Neural progenitor cell (in vitro differentiated cells): ENCODE data around the gene PYCARD. TPM values are rescaled to one million over a fixed set of nuclear protein-coding genes. Genes with fewer than 3 reads are reported as not detected.

Experiments
- DNase-seq: peaks from one replicate; pipeline ENCODE4 v3.0.0-alpha.2; 2016; ENCODE audit warnings: low spot score
- H2AFZ ChIP-seq: fragments of 200-600 bp; sonication (generic); replicated peaks from 2 replicates; pipeline ENCODE4 v1.6.1; 2016; ENCODE audit warnings: antibody characterized with exemption
- H3F3A ChIP-seq: fragments of 200-600 bp; sonication (generic); 2 replicates; pipeline ENCODE4 v1.6.1; 2016; ENCODE audit warnings: antibody characterized with exemption, low read depth
- H3K27ac ChIP-seq: fragments of 200-600 bp; sonication (generic); 2 replicates; pipeline ENCODE4 v1.5.1; 2016; ENCODE audit warnings: mild to moderate bottlenecking
- H3K27me3 ChIP-seq: fragments of 200-600 bp; sonication (generic); 2 replicates; pipeline ENCODE4 v1.6.1; 2016; ENCODE audit warnings: mild to moderate bottlenecking, moderate library complexity
- H3K36me3 ChIP-seq: fragments of 200-600 bp; sonication (generic); 2 replicates; pipeline ENCODE4 v1.5.1; 2016
- H3K4me1 ChIP-seq: fragments of 200-600 bp; sonication (generic); 2 replicates; pipeline ENCODE4 v1.6.1; 2016; ENCODE audit warnings: mixed run types
- H3K4me2 ChIP-seq: fragments of 200-600 bp; sonication (generic); 2 replicates; pipeline ENCODE4 v1.6.1; 2016
- H3K4me3 ChIP-seq: fragments of 200-600 bp; sonication (generic); 2 replicates; pipeline ENCODE4 v1.5.1; 2016
- H3K79me2 ChIP-seq: fragments of 200-600 bp; sonication (generic); 2 replicates; pipeline ENCODE4 v1.6.1; 2016; ENCODE audit warnings: low read depth
- H3K9ac ChIP-seq: fragments of 200-600 bp; sonication (generic); 2 replicates; pipeline ENCODE4 v1.6.1; 2016
- H3K9me3 ChIP-seq: fragments of 200-600 bp; sonication (generic); 2 replicates; pipeline ENCODE4 v1.5.1; 2016; ENCODE audit warnings: low read depth
- H4K20me1 ChIP-seq: fragments of 200-600 bp; sonication (generic); 2 replicates; pipeline ENCODE4 v1.6.1; 2016; ENCODE audit warnings: low read depth
- H3K27ac Mint-ChIP-seq: 3 replicates; pipeline ENCODE4 v1.8.0; 2021; ENCODE audit warnings: mixed read lengths
- H3K27me3 Mint-ChIP-seq: 2 replicates; pipeline ENCODE4 v1.8.0; 2022; ENCODE audit warnings: low read depth, mild to moderate bottlenecking, inconsistent platforms, moderate library complexity, mixed read lengths; ENCODE audit not compliant: insufficient read depth
- H3K36me3 Mint-ChIP-seq: 3 replicates; pipeline ENCODE4 v1.8.0; 2021; ENCODE audit warnings: mixed read lengths
- H3K4me1 Mint-ChIP-seq: 3 replicates; pipeline ENCODE4 v1.8.0; 2021; ENCODE audit warnings: mixed read lengths
- H3K4me3 Mint-ChIP-seq: 3 replicates; pipeline ENCODE4 v1.8.0; 2021; ENCODE audit warnings: mild to moderate bottlenecking, moderate library complexity, mixed read lengths
- H3K9me3 Mint-ChIP-seq: 3 replicates; pipeline ENCODE4 v1.8.0; 2020; ENCODE audit warnings: mixed read lengths
- EZH2 ChIP-seq: fragments of 200-600 bp; sonication (generic); IDR thresholded peaks from 2 replicates; pipeline ENCODE4 v1.6.1; 2017; ENCODE audit warnings: antibody characterized with exemption, mild to moderate bottlenecking, moderate library complexity
- EZH2phosphoT487 ChIP-seq: fragments of 200-600 bp; sonication (generic); IDR thresholded peaks from 2 replicates; pipeline ENCODE4 v1.6.1; 2017; ENCODE audit warnings: antibody characterized with exemption
- total RNA-seq: library from RNA; depleted of rRNA; stranded (reverse); fragments of >200 nt; gene quantifications from 2 replicates; pipeline ENCODE4 v1.2.3, GENCODE V29; 2015; ENCODE audit warnings: low replicate concordance
- TF ChIP-seq, protein P1 (sequence below): fragments of 200-600 bp; sonication (generic); IDR thresholded peaks from 2 replicates; pipeline ENCODE4 v1.5.1; 2017; ENCODE audit warnings: antibody characterized with exemption, mild to moderate bottlenecking

Gene PYCARD
- total RNA-seq, 1 donor from 2014 or later = not detected

DNA sequence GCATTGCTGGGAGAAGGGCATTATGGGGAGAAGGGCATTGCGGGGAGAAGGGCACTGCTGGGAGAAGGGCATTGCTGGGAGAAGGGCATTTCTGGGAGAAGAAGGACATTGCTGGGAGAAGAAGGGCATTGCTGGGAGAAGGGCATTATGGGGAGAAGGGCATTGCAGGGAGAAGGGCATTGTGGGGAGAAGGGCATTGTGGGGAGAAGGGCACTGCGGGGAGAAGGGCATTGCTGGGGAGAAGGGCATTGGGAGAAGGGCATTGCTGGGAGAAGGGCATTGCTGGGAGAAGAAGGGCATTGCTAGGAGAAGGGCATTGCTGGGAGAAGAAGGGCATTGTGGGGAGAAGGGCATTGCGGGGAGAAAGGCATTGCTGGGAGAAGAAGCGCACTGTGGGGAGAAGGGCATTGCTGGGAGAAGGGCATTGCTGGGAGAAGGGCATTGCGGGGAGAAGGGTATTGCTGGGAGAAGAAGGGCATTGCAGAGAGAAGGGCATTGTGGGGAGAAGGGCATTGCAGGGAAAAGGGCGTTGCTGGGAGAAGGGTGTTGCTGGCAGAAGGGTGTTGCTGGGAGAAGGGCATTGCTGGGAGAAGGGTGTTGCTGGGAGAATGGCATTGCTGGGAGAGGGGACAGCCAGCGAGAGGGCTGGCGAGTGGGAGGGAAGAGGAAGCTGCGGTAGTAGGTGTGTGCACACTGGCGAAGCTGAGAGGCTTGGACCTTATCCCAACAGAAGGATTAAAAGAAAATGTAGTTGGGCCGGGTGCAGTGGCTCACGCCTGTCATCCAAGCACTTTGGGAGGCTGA, 19.0 kb upstream of the PYCARD start:
- no peaks in the 10 kb centered on the region for H3K36me3 Mint-ChIP-seq
- no peaks in the 10 kb centered on the region for H3K4me1 Mint-ChIP-seq
- peaks cover 39% of the 10 kb centered on the region for H3K27me3 Mint-ChIP-seq
- H3K9me3 Mint-ChIP-seq = no peaks in the 10 kb centered on the region
- H3K4me3 Mint-ChIP-seq = no peak overlapping the region
- Histone ChIP-seq H3K4me1 (peaks cover 6% of the 10 kb centered on the region), H3F3A (no peaks in the 10 kb centered on the region), H3K36me3 (no peaks in the 10 kb centered on the region), H3K9me3 (no peaks in the 10 kb centered on the region), H3K27ac (no peak overlapping the region), H3K4me3 (no peak overlapping the region), H3K27me3 (peaks cover 28% of the 10 kb centered on the region), H3K9ac (no peak overlapping the region), H3K79me2 (no peaks in the 10 kb centered on the region), H2AFZ (no peak overlapping the region), H4K20me1 (peaks cover 6% of the 10 kb centered on the region), H3K4me2 (no peak overlapping the region)
- no peak for DNase-seq
- no peak for TF ChIP-seq EZH2phosphoT487
- TF ChIP-seq, protein P1, sequence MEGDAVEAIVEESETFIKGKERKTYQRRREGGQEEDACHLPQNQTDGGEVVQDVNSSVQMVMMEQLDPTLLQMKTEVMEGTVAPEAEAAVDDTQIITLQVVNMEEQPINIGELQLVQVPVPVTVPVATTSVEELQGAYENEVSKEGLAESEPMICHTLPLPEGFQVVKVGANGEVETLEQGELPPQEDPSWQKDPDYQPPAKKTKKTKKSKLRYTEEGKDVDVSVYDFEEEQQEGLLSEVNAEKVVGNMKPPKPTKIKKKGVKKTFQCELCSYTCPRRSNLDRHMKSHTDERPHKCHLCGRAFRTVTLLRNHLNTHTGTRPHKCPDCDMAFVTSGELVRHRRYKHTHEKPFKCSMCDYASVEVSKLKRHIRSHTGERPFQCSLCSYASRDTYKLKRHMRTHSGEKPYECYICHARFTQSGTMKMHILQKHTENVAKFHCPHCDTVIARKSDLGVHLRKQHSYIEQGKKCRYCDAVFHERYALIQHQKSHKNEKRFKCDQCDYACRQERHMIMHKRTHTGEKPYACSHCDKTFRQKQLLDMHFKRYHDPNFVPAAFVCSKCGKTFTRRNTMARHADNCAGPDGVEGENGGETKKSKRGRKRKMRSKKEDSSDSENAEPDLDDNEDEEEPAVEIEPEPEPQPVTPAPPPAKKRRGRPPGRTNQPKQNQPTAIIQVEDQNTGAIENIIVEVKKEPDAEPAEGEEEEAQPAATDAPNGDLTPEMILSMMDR = no peak
- TF ChIP-seq EZH2 = no peak
- peak overlapping the region; percentile 44 for H3K27ac Mint-ChIP-seq

DNA sequence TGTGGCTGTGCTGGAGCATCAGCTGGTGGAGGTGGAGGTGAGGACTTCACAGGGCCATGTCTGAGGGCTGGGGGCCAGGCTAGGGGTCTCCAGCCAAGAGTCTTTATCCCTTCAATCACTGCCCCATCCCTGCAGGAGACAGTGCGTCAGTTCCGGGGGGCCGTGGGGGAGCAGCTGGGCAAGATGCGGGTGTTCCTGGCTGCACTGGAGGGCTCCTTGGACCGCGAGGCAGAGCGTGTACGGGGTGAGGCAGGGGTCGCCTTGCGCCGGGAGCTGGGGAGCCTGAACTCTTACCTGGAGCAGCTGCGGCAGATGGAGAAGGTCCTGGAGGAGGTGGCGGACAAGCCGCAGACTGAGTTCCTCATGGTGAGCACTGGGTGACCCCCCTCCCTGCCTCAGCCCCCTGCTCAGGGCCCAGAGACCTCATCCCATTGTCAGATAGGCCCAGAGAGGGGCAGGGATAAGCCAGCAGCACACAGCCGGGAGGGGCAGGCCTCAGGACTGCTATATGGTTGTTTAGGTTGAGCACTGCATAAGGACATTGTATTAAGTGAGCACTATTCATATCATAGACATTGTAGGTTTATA, 16.7 kb upstream of the PYCARD start:
- Histone ChIP-seq H3K4me3 (no peak overlapping the region), H3K27me3 (peaks cover 51% of the 10 kb centered on the region), H3K9ac (no peak overlapping the region), H3K79me2 (no peaks in the 10 kb centered on the region), H3K4me2 (no peak overlapping the region), H3K36me3 (no peaks in the 10 kb centered on the region), H3F3A (peaks cover 9% of the 10 kb centered on the region), H4K20me1 (peaks cover 16% of the 10 kb centered on the region), H2AFZ (no peak overlapping the region), H3K4me1 (peaks cover 20% of the 10 kb centered on the region), H3K9me3 (no peaks in the 10 kb centered on the region), H3K27ac (no peak overlapping the region)
- Mint-ChIP-seq H3K27me3 (peaks cover 50% of the 10 kb centered on the region), H3K27ac (no peak overlapping the region), H3K4me1 (peaks cover 10% of the 10 kb centered on the region), H3K4me3 (no peak overlapping the region), H3K9me3 (no peaks in the 10 kb centered on the region), H3K36me3 (no peaks in the 10 kb centered on the region)
- TF ChIP-seq EZH2 = no peak
- TF ChIP-seq, protein P1 = no peak
- TF ChIP-seq EZH2phosphoT487 = no peak
- DNase-seq = no peak

- Histone ChIP-seq H3K4me2 (peak overlapping the region; percentile 87), H3K79me2 (no peaks in the 10 kb centered on the region), H2AFZ (no peak overlapping the region), H3K36me3 (no peaks in the 10 kb centered on the region), H3K9ac (no peak overlapping the region), H3K27ac (no peak overlapping the region), H3K27me3 (peaks cover 72% of the 10 kb centered on the region), H4K20me1 (peaks cover 16% of the 10 kb centered on the region), H3K4me3 (peak overlapping the region; percentile 51), H3K4me1 (peaks cover 23% of the 10 kb centered on the region), H3K9me3 (no peaks in the 10 kb centered on the region), H3F3A (peaks cover 9% of the 10 kb centered on the region)
- Mint-ChIP-seq H3K4me3 (peak overlapping the region; percentile 64), H3K27ac (no peak overlapping the region), H3K9me3 (no peaks in the 10 kb centered on the region), H3K27me3 (peaks cover 70% of the 10 kb centered on the region), H3K36me3 (no peaks in the 10 kb centered on the region), H3K4me1 (peaks cover 11% of the 10 kb centered on the region)
- TF ChIP-seq, protein P1 = no peak
- TF ChIP-seq EZH2phosphoT487 (no peak), EZH2 (no peak)
- DNase-seq = no peak
Observed at GRCh38 chr16:31217136-31217530, 14.6 kb upstream of the PYCARD start.
